CD1c-positive myeloid dendritic cell (primary cell): ENCODE results near the gene GSK3A.
A peak's percentile ranks its signal among the peaks of the same experiment; 100 is the strongest.

Source experiments
- DNase-seq: peaks from one replicate; pipeline ENCODE4 v3.0.0-alpha.2; 2016; ENCODE audit errors: extremely low spot score

GSK3A gene

GRCh38 chr19:42242512-42243409, at the start of gene GSK3A:
GSK3A (minus strand) TSS chr19:42242602; CDS start chr19:42242465, 137 bp downstream.
- DNase-seq, result peak; percentile 98

- DNase-seq, result no peak
Observed at GRCh38 chr19:42291435-42291810, 49.0 kb upstream of the GSK3A start.

- DNase-seq, result peak; percentile 35
Observed at GRCh38 chr19:42290523-42291434, 48.4 kb upstream of the GSK3A start.

- DNase-seq, result no peak
Observed at GRCh38 chr19:42290136-42290522, 47.7 kb upstream of the GSK3A start.

GRCh38 chr19:42289556-42290041, 47.2 kb upstream of the GSK3A start:
- no peak for DNase-seq

- no peak for DNase-seq
Observed at GRCh38 chr19:42288881-42289555, 46.6 kb upstream of the GSK3A start.

GRCh38 chr19:42288387-42288786, 46.0 kb upstream of the GSK3A start:
- DNase-seq, result peak; percentile 49

- no peak for DNase-seq
Observed at GRCh38 chr19:42287827-42288107, 45.4 kb upstream of the GSK3A start.

- DNase-seq, result no peak
Observed at GRCh38 chr19:42287017-42287826, 44.8 kb upstream of the GSK3A start.

- peak; percentile 45 for DNase-seq
Observed at GRCh38 chr19:42286349-42287016, 44.1 kb upstream of the GSK3A start.

- no peak for DNase-seq
Observed at GRCh38 chr19:42285988-42286348, 43.6 kb upstream of the GSK3A start.

- peak; percentile 49 for DNase-seq
Observed at GRCh38 chr19:42285541-42285941, 43.1 kb upstream of the GSK3A start.

- DNase-seq, result no peak
Observed at GRCh38 chr19:42284591-42285341, 42.4 kb upstream of the GSK3A start.

GRCh38 chr19:42284066-42284501, 41.7 kb upstream of the GSK3A start:
- peak; percentile 88 for DNase-seq

- DNase-seq, result peak; percentile 98
Observed at GRCh38 chr19:42283188-42284065, 41.0 kb upstream of the GSK3A start.

- DNase-seq, result no peak
Observed at GRCh38 chr19:42282819-42283187, 40.4 kb upstream of the GSK3A start.

GRCh38 chr19:42281827-42282762, 39.7 kb upstream of the GSK3A start:
- peak; percentile 30 for DNase-seq
